H9 (cell line): ENCODE results near the gene IQCN. TPM values are rescaled to one million over a fixed set of nuclear protein-coding genes. Genes with fewer than 3 reads are reported as not detected.

Source experiments
- DNase-seq: peaks from one replicate; pipeline ENCODE4 v3.0.0-alpha.2; 2017
- H2AFZ ChIP-seq: one replicate; pipeline ENCODE4 v1.6.1; 2013; ENCODE audit warnings: mild to moderate bottlenecking, low read length, control low read depth, moderate library complexity
- H2AK5ac ChIP-seq: 2 replicates; pipeline ENCODE4 v1.6.1; 2013; ENCODE audit warnings: low read length, control low read depth, mixed read lengths; ENCODE audit not compliant: insufficient read length
- H2BK120ac ChIP-seq: one replicate; pipeline ENCODE4 v1.6.1; 2013; ENCODE audit warnings: low read depth, mild to moderate bottlenecking, low read length, control low read depth, inconsistent platforms; ENCODE audit not compliant: poor library complexity, severe bottlenecking
- H2BK12ac ChIP-seq: 2 replicates; pipeline ENCODE4 v1.6.1; 2013; ENCODE audit warnings: low read length, control low read depth, mixed read lengths, low read depth; ENCODE audit not compliant: insufficient read length
- H2BK15ac ChIP-seq: 2 replicates; pipeline ENCODE4 v1.6.1; 2013; ENCODE audit warnings: low read depth, low read length, control low read depth
- H2BK20ac ChIP-seq: one replicate; pipeline ENCODE4 v1.6.1; 2013; ENCODE audit warnings: low read depth, mild to moderate bottlenecking, low read length, control low read depth, inconsistent platforms; ENCODE audit not compliant: poor library complexity, severe bottlenecking
- H2BK5ac ChIP-seq: 2 replicates; pipeline ENCODE4 v1.6.1; 2013; ENCODE audit warnings: low read length, control low read depth, mixed read lengths; ENCODE audit not compliant: insufficient read length
- H3K14ac ChIP-seq: 2 replicates; pipeline ENCODE4 v1.6.1; 2013; ENCODE audit warnings: low read length, control low read depth; ENCODE audit not compliant: insufficient read depth
- H3K18ac ChIP-seq: 2 replicates; pipeline ENCODE4 v1.6.1; 2013; ENCODE audit warnings: low read depth, mild to moderate bottlenecking, mixed read lengths, low read length, control low read depth; ENCODE audit not compliant: insufficient read length
- H3K23ac ChIP-seq: 2 replicates; pipeline ENCODE4 v1.6.1; 2013; ENCODE audit warnings: low read length, control low read depth, mixed read lengths, low read depth; ENCODE audit not compliant: insufficient read length
- H3K23me2 ChIP-seq: 2 replicates; pipeline ENCODE4 v1.6.1; 2013; ENCODE audit warnings: low read depth, mild to moderate bottlenecking, mixed read lengths, low read length, control low read depth; ENCODE audit not compliant: insufficient read length, poor library complexity, severe bottlenecking
- H3K27ac ChIP-seq: 2 replicates; pipeline ENCODE4 v1.5.1; 2013; ENCODE audit warnings: low read length, control low read depth, mixed read lengths, low read depth; ENCODE audit not compliant: insufficient read length
- H3K27me3 ChIP-seq: 2 replicates; pipeline ENCODE4 v1.6.1; 2013; ENCODE audit warnings: low read length, control low read depth, inconsistent platforms; ENCODE audit not compliant: insufficient read depth
- H3K4ac ChIP-seq: 2 replicates; pipeline ENCODE4 v1.6.1; 2013; ENCODE audit warnings: low read depth, mild to moderate bottlenecking, control low read depth, inconsistent platforms, low read length, moderate library complexity
- H3K4me1 ChIP-seq: 2 replicates; pipeline ENCODE4 v1.6.1; 2013; ENCODE audit warnings: low read length, control low read depth, inconsistent platforms; ENCODE audit not compliant: insufficient read depth
- H3K4me2 ChIP-seq: 2 replicates; pipeline ENCODE4 v1.6.1; 2013; ENCODE audit warnings: low read length, control low read depth, mixed read lengths; ENCODE audit not compliant: insufficient read length, insufficient read depth
- H3K56ac ChIP-seq: 2 replicates; pipeline ENCODE4 v1.6.1; 2013; ENCODE audit warnings: low read depth, mild to moderate bottlenecking, mixed read lengths, low read length, control low read depth; ENCODE audit not compliant: insufficient read length
- H3K79me1 ChIP-seq: 2 replicates; pipeline ENCODE4 v1.6.1; 2013; ENCODE audit warnings: low read depth, mild to moderate bottlenecking, moderate library complexity, low read length, control low read depth, inconsistent platforms; ENCODE audit not compliant: insufficient read depth, poor library complexity, severe bottlenecking
- H3K79me2 ChIP-seq: 2 replicates; pipeline ENCODE4 v1.6.1; 2013; ENCODE audit warnings: low read length, control low read depth, inconsistent platforms; ENCODE audit not compliant: insufficient read depth
- H3K9ac ChIP-seq: 2 replicates; pipeline ENCODE4 v1.6.1; 2013; ENCODE audit warnings: low read length, control low read depth, mixed read lengths; ENCODE audit not compliant: insufficient read length; ENCODE audit errors: extremely low read depth
- H3K9me3 ChIP-seq: one replicate; pipeline ENCODE4 v1.6.1; 2013; ENCODE audit warnings: low read depth, low read length, inconsistent platforms; ENCODE audit not compliant: control insufficient read depth
- H3T11ph ChIP-seq: one replicate; pipeline ENCODE4 v1.6.1; 2013; ENCODE audit warnings: mild to moderate bottlenecking, low read length, control low read depth, inconsistent platforms
- H4K20me1 ChIP-seq: one replicate; pipeline ENCODE4 v1.6.1; 2013; ENCODE audit not compliant: control insufficient read depth, insufficient read length, insufficient read depth
- H4K5ac ChIP-seq: 2 replicates; pipeline ENCODE4 v1.6.1; 2013; ENCODE audit warnings: low read depth, mild to moderate bottlenecking, mixed read lengths, low read length, control low read depth; ENCODE audit not compliant: insufficient read length
- H4K8ac ChIP-seq: replicated peaks from 2 replicates; pipeline ENCODE4 v1.6.1; 2013; ENCODE audit warnings: low read length, control low read depth, mixed read lengths, low read depth; ENCODE audit not compliant: insufficient read length
- H4K91ac ChIP-seq: 2 replicates; pipeline ENCODE4 v1.6.1; 2013; ENCODE audit warnings: low read depth, mild to moderate bottlenecking, moderate library complexity, mixed read lengths, low read length, control low read depth; ENCODE audit not compliant: insufficient read length
- H3K27ac Mint-ChIP-seq, 3 experiments: 2 replicates in 2 of 3; 3 replicates in 1 of 3; pipeline ENCODE4 v1.8.0; 2020 to 2021; ENCODE audit warnings: mixed read lengths in 3 of 3, mild to moderate bottlenecking in 1 of 3, moderate library complexity in 1 of 3
- H3K27me3 Mint-ChIP-seq: 2 replicates; pipeline ENCODE4 v1.8.0; 2021; ENCODE audit warnings: low read depth, mild to moderate bottlenecking, moderate library complexity, mixed read lengths
- H3K36me3 Mint-ChIP-seq, 3 experiments: 2 replicates in 2 of 3; 3 replicates in 1 of 3; pipeline ENCODE4 v1.8.0; 2020 to 2021; ENCODE audit warnings: low read depth in 3 of 3, mixed read lengths in 3 of 3; ENCODE audit not compliant: insufficient read depth in 1 of 3
- H3K4me1 Mint-ChIP-seq, 2 experiments: 2 replicates each; pipeline ENCODE4 v1.8.0; 2020; ENCODE audit warnings: mixed read lengths in 2 of 2
- H3K4me3 Mint-ChIP-seq, 2 experiments: 2 replicates in 1 of 2; 3 replicates in 1 of 2; pipeline ENCODE4 v1.8.0; 2020 to 2021; ENCODE audit warnings: mild to moderate bottlenecking in 2 of 2, mixed read lengths in 2 of 2, moderate library complexity in 1 of 2
- H3K9me3 Mint-ChIP-seq, 2 experiments: 2 replicates in 1 of 2; 3 replicates in 1 of 2; pipeline ENCODE4 v1.8.0; 2020; ENCODE audit warnings: mild to moderate bottlenecking in 2 of 2, mixed read lengths in 2 of 2, moderate library complexity in 1 of 2
- CTCF ChIP-seq: fragments of 200-600 bp; sonication (generic); conservative IDR thresholded peaks from 3 replicates; pipeline ENCODE4 v1.8.0; 2021; ENCODE audit warnings: antibody characterized with exemption, mild to moderate bottlenecking
- WGBS: extraction: QIAGEN DNeasy Blood & Tissue Kit; methylation state at CpG from one replicate; pipeline ENCODE4 v1.1.7; 2013; ENCODE audit warnings: missing lambda C conversion rate, low lambda C conversion rate, mixed read lengths; ENCODE audit not compliant: insufficient read length; ENCODE audit errors: extremely low coverage; 5-methylcytosine and 5-hydroxymethylcytosine counted together
- total RNA-seq: library from RNA; stranded (reverse); gene quantifications from 2 replicates; pipeline ENCODE4 v1.2.1, GENCODE V29; 2021

Gene IQCN
- total RNA-seq, 1 experiment from 2014 or later, result 0.39 TPM

DNA sequence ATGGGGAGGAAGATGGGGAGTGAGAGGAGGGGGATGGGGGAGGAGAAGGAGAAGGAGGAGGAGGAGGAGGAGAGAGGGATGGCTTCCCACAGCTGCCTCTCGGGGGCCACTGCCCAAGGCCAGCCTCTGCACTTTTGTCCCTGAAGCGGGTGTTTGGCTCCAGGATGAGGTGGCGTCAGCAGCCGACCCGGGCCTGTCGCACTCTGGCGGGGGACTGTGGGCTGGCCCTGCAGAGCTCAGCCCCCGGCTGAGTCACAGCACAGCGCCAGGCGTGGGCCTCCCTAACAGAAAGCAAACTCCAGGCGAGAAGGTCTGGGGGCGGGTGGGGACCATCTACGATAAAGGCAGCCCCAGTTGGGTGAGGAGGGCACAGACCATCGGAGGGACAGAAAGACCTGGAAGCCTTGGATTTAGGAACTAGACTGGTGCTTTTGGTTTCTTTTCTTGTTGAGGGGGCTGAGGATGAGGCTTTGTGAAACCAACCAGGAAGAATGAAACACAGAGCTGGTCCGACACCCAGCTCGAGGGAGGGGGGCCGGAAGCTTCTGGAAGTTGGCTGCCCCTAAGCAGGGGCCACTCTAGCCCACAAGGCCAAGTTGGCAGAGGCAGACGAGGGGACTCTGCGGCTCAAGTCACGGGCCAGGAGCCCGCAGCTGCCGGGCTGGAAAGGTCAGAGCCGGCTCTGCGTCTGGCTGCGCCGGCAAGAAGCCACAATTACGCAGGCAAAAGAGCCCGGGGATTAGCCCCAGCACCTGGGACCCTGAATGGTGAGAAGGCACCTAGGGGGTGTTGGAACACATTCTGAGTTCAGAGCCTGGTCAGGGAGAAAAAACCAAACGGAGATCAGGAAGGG, 30.4 kb upstream of the IQCN start:
- Histone ChIP-seq H2BK120ac (no peak overlapping the region), H3K9me3 (no peaks in the 10 kb centered on the region), H3K27ac (no peak overlapping the region), H3K18ac (no peak overlapping the region), H4K20me1 (no peaks in the 10 kb centered on the region), H4K8ac (no peak overlapping the region), H3K14ac (peak overlapping the region; percentile 8; the same call in 1 of the 2 replicates), H3K79me1 (no peaks in the 10 kb centered on the region), H3K23me2 (peaks cover 3% of the 10 kb centered on the region), H2AK5ac (no peak overlapping the region), H2BK15ac (no peak overlapping the region), H2BK20ac (no peak overlapping the region), H3K23ac (no peak overlapping the region), H3K79me2 (no peaks in the 10 kb centered on the region), H3T11ph (no peak overlapping the region), H4K5ac (no peak overlapping the region), H2AFZ (no peak overlapping the region), H2BK12ac (no peak overlapping the region), H3K4ac (no peak overlapping the region), H3K4me2 (peak overlapping the region; percentile 4), H3K56ac (no peak overlapping the region), H3K4me1 (peaks cover 3% of the 10 kb centered on the region; the same call in 1 of the 2 replicates), H4K91ac (no peak overlapping the region), H3K9ac (no peak overlapping the region), H2BK5ac (no peak overlapping the region), H3K27me3 (no peaks in the 10 kb centered on the region)
- WGBS, result no CpG with 5 or more reads among the region's 29 CpGs
- TF ChIP-seq CTCF, result no peak
- H3K9me3 Mint-ChIP-seq, result no peaks in the 10 kb centered on the region
- H3K27me3 Mint-ChIP-seq, result no peaks in the 10 kb centered on the region
- H3K27ac Mint-ChIP-seq, result peak overlapping the region; percentile 89 to 98 (median 96)
- H3K4me1 Mint-ChIP-seq, result peaks cover 26 to 42% of the 10 kb centered on the region in 2 experiments
- H3K4me3 Mint-ChIP-seq, result peak overlapping the region; percentile 36 to 67
- H3K36me3 Mint-ChIP-seq, result peaks cover 10 to 30% (median 28%) of the 10 kb centered on the region in 3 experiments
- DNase-seq, result peak; percentile 65
